ENCODE measurements around the gene TTBK2.

Gene TTBK2

DNA sequence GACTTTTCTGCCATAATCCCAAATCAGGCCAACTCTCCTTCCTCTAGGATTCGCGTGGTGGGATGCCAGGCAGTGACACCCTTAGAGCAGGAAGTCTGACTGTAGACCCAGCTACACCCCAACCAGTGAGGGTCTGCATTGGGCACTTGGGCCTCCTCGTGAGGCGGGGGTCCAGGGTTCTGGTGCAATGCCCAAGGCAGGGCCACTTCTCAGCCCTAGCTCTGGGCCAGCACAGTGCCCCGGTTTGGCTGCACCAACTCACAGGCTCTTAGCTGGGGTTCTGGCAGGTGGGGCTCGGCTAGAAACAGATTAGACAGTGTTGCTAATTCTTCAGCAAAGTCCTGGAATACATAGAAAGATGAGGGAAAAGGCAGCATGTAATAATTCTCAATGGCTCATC lies 196.3 kb downstream of the TTBK2 start:
- no peak for DNase-seq

DNA sequence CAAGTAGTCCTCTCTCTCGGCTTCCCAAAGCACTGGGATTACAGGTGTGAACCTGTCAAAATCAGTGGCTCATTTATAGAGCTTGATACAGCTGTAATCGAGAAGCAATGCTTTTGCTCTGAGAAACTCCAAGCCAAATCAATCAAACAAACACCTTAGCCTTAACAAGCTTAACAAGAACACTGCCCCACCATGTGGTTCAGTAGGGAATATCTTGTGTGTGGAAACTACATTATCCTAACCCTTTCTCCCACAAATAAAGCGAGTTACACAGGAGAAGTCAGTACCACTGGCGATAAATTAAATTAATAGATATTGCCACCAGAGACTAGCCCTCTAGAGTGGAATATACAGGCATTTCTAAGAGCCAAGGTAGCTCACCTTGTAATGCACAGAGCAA lies 197.5 kb downstream of the TTBK2 start:
- DNase-seq, result no peak

DNA sequence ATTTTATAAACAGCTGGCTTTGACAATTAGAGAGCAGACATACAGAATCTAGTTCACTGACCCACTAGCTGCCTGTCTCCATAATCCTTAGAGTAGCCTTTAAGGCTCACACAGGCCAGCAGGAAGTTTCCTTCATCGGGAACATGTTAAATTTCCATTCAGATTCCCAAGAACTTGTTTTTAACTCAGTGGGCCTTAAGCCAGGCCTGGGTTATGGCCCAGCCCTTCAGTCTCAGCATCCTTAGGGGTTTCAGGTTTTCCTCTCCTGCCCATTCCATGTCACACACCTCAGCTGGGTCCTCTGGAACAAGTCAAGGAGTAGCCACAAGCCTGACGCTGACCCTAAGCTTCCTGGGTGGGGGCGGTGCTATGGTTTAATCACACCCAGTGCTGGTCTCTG lies 198.7 kb downstream of the TTBK2 start:
- no peak for DNase-seq

DNA sequence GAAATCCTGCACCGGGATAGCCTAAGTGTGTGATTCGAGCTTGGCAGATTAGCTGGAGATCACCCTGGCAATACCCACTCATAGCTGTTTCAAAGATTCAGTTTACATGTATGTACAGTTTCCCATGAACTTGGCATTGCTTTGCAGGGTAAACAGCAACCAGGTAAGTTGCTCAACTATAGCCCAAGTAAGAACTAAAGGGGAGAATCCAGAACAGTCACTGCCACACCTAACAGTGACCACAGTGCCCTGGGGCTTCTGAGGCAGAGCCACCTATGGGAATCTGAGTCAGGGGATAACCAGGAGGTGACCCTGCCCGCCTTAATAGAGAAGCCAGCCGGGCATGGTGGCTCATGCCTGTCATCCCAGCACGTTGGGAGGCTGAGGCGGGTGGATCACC lies 199.6 kb downstream of the TTBK2 start:
- no peak for DNase-seq

DNA sequence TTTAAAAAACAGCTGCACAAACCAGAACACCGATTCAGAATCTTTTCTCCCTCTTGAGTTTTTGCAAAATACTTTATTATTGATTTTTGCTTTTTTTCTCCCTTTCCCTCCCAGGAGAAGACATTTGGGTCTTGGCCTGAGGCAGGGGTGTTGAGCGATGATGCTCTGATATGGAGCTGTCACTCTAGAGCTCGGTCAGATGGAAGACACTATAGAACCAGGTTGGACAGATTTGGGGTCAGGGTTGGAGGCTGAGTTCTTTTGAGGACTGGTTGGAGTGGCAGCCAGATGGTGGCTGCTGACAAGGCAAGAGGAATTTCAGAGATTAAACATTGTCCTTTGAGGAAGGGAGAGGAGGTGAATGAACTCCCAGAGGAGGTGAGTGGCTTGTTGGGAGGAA lies 200.5 kb downstream of the TTBK2 start:
- DNase-seq, result no peak

DNA sequence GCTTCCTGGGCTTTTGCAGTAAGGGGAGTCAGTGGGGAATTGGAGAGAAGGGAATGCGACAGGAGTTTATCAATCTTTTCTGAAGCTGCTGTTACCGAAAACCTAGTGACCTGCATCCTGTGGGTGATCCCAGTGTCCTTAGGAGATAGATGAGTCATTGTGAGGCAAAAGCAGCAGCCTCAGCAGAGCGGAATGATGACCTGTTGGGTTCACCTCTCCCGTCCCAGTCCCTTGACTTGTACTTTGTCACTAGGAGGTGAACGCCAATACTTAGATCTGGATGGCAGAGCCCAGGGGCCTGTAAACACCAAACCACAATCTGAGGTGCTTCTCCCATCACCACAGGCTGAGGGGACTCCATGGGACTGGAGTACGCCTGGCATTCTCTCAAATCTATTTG lies 201.5 kb downstream of the TTBK2 start:
- no peak for DNase-seq

DNA sequence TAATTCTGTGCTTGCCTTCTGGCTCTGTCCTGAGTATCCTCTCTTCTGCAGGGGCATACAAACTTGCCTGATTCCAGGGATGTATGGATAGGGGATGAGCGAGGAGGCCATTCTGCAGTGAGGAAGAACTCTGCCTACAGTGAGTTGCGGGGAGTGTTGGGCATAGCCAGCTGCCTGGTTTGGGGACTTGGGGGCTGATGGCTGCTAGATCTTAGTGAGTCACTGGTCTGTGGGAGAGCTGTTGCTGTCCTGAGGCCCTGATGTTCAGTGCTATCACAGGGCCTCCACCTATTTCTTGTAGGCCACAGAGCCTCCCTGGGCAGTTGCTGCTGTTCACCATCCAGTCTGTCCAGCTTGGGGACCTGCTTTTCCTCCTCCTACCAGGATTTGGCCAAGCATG lies 204.0 kb downstream of the TTBK2 start:
- DNase-seq, result no peak

DNA sequence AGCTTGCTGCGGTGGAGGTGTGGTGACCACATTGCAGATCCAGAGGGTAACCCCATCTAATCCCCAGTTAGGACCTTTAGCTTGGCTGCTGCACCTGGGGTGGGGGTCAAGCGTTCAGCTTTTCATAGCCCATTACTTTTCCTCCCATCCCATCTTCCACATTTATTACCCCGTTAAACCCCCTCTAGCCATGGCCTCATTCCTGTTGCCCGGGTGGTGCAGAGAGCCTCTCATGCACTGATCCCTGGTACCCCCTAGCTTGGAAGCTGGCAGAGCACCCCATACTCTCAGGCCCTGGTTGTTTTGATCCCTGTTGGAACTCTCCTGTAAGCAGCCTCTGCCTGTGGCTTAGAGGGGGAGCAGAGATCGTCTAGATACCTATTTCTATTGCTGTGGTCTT lies 204.5 kb downstream of the TTBK2 start:
- no peak for DNase-seq

DNA sequence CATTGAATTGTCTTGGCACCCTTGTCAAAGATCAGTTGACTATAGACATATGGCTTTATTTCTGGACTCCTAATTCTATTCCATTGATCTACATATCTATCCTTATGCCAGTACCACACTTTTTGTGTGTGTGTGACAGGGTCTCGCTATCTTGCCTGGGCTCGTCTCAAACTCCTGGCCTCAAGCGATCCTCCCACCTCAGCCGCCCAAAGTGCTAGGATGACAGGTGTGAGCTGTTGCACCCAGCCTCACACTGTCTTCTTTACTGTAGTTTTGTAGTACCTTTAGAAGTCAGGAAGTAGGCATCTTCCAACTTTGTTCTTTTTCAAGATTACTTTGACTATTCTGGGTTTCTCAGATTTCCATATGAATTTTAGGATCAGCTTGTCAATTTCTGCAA lies 208.0 kb downstream of the TTBK2 start:
- no peak for DNase-seq

DNA sequence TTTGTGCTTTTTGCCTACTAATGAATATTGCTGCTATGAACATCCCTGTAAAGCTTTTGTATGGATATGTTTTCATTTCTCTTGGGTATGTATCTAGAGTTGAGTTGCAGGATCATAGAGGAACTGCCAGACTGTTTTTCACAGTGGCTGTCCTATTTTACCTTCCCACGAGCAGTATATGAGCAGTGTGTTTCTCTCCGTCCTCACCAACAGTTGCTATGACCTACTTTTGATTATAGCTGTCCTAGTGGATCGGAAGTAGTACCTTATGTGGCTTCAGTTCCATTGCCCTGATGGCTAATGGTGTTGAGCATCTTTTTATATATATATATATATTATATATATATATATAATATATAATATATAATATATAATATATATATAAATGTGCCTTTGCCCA lies 208.8 kb downstream of the TTBK2 start:
- DNase-seq, result no peak

DNA sequence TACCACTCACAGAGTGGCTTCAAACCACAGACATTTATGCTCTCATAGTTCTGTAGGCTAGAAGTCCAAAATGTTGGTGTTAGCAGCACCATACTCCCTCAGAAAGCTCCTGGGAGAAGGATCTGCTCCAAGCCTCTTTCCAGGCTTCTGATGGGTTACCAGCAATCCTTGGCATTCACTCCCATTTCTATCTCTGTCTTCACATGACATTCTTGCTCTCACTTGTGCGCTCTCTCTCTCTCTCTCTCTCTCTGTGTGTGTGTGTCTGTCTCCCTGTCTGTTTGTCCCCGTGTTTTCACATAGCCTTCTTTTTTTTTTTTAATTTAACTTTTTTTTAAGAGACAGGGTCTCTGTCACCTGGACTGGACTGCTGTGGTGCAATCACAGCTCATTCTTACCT lies 209.9 kb downstream of the TTBK2 start:
- DNase-seq, result no peak

DNA sequence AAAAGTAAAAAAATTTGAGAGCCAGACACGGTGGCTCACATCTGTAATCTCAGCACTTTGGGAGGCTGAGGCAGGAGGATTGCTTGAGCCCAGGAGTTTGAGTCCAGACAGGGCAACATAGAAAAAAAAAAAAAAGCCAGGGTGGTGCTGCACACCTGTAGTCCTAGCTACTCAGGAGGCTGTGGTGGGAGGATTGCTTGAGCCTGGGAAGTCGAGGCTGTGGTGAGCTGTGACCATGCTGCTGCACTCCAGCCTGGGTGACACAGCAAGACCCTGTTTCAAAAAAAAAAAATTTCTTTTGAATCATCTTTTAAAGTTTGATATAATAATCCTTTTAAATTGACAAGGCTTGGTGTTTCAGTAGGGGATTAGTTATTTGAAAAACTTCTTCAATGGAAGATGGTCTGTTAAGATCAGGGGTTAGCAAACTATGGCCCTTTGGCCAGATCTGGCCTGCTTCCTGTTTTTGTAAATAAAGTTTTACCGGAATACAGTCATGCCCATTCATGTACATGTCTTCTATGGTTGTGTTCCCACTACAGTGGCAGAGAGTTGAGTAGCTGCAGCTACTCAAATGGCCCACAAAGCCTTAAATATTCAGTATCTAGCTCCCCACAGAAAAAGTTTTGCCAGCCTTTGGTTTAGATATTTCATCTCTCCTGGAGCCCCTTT lies 212.6 kb downstream of the TTBK2 start:
- no peak for DNase-seq

DNA sequence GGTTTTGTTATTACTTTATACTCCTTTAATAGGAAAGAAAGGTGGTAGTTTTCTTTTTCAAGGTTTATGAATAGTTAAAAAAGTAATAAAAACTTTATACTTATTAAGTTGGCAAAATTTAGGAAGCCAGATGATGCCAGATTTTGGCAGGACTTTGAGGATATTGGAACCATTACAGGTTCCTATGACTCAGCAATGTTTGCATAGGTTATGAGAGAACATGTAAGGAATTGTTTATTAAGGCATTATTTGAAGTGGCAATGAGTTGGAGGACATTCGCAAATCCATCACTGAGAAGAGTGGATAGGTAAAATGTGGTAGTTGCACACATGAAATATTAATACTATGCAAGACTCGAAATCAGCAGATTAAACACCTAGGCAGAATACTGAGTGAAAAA lies 213.5 kb downstream of the TTBK2 start:
- no peak for DNase-seq

DNA sequence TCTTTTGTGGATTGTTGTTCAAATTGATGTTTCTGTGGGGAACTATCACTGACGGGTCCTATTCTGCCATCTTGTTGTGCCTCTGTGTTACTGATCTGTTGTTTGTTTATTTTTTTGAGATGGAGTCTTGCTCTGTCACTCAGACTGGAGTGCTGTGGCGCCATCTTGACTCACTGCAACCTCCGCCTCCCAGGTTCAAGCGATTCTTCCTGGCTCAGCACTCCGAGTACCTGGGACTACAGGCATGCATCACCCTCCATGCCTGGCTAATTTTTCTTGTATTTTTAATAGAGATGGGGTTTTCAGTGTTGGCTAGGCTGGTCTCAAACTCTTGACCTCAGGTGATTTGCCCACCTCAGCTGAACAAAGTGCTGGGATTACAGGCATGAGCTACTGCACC lies 215.2 kb downstream of the TTBK2 start:
- DNase-seq, result no peak

DNA sequence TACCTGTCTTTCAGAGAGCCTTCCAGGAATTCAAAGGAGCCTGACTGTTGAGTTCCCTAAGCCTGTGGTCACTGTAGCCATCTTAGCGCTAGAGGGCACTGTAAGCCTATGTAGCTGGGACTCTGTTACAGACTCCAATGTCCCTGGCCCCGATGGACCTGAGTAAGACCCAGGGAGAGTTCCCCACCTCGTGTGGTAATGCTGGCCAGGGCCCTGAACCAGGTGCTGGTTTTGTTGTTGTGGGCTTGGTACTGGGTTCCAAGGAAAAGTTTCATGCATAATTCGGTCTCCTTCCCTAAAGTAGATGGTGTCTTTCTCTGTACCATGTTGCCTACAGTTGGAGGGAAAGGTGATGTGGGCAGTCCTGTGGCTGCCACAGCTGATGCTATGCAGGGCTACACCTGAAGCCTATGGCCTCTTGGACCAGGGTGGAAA lies 216.1 kb downstream of the TTBK2 start:
- peak; percentile 45 for DNase-seq

DNA sequence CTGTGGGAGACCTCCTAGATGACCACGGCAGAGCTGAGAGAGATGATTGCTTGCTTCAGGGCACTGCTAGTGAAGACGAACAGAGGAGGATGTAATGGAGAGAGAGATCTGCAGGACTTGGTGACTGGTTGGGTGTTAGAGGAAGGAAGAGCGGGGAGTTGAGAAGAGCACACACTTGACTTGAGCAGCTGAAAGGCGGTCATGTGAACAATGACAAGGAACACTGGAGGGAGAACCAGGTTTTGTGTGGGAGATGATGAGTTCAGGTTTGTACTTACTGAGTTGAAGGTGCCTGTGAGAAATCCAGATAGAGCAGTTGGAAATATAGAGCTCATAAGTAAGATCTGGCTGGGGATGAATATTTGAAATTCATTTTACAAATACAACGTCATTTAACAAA lies 224.0 kb downstream of the TTBK2 start:
- no peak for DNase-seq

DNA sequence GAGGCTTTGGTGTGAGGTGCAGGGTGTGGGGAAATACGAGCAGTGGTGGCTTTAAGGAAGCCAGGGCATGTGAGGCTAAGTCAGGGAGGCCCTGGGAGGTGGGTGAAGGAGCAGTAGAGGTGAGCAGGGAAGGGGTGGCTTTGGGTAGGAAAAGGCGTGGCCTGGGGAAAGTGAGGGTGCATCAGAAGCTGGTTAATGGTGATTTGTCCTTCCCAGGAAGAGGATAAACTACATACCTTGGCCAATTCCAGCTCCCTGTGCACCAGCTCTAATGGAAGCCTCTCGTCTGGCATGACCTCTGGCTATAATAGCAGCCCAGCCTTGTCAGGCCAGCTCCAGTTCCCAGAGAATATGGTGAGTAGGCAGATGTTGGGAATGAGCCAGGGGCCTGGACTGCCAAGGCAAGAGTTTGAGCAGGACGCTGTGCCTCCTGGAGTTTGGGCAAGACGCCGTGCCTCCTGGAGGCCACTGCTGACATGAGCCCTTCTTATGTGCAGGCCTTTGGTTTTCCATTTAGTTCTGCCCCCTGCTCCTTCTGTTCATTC lies 225.0 kb downstream of the TTBK2 start:
- DNase-seq, result no peak

DNA sequence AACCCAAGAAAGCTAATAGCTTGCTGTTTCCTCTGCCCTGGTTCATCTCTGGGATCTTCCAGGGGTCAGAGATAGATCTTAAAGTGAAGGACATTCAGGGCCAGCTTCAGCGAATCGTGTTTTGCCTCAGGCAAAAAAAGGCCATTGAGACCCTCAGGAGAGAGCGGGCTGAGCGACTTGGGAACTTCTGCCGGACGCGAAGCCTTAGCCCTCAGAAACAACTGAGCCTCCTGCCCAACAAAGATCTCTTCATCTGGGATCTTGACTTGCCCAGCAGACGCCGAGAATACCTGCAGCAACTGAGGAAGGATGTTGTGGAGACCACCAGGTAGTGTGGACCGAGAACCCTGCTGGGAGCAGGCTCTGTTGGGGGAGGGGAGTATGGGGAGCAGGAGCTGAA lies 226.2 kb downstream of the TTBK2 start:
- no peak for DNase-seq

DNA sequence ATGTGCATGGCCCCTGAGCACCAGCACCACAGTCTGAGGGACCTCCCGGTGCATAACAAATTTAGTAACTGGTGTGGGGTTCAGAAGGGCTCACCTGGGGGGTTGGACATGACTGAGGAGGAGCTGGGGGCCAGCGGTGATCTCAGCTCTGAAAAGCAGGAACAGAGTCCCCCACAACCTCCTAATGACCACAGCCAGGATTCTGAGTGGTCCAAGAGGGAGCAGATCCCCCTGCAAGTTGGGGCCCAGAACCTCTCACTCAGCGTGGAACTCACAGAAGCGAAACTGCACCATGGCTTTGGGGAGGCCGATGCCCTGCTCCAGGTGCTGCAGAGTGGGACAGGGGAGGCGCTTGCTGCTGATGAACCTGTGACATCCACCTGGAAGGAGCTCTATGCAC lies 226.6 kb downstream of the TTBK2 start:
- DNase-seq, result no peak

DNA sequence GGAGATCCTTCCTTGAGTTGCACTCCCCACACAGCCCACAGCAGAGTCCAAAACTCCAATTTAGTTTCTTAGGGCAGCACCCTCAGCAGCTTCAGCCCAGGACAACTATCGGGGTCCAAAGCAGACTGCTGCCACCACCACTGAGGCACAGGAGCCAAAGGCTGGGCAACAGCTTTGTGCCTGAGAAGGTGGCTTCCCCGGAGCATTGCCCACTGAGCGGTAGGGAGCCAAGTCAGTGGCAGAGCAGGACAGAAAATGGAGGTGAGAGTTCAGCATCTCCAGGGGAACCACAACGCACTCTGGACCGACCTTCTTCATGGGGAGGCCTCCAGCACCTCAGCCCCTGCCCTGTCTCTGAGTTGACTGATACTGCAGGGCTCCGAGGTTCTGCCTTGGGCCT lies 227.1 kb downstream of the TTBK2 start:
- no peak for DNase-seq

DNA sequence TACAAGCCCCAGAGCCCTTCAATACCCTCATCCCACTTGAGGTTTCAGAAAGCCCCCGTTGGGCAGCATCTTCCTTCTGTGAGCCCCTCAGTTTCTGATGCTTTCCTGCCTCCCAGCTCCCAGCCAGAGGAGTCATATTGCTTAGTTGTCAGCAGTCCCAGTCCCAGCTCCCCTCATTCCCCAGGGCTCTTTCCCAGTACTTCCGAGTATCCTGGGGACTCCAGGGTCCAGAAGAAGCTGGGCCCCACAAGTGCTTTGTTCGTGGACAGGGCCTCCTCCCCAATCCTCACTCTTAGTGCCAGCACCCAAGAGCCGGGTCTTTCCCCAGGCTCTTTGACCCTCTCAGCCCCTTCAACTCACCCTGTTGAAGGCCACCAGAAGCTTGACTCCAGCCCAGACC lies 227.6 kb downstream of the TTBK2 start:
- DNase-seq, result no peak

DNA sequence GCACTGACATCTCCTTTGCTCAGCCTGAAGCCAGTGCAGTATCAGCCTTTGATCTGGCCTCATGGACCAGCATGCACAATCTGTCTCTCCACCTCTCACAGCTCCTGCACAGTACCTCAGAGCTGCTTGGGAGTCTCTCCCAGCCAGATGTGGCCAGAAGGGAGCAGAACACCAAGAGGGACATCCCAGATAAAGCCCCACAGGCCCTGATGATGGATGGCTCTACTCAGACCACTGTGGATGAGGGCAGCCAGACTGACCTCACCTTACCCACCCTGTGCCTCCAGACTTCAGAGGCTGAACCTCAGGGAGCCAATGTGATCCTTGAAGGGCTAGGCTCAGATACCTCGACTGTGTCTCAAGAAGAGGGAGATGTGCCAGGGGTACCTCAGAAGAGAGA lies 228.0 kb downstream of the TTBK2 start:
- no peak for DNase-seq

DNA sequence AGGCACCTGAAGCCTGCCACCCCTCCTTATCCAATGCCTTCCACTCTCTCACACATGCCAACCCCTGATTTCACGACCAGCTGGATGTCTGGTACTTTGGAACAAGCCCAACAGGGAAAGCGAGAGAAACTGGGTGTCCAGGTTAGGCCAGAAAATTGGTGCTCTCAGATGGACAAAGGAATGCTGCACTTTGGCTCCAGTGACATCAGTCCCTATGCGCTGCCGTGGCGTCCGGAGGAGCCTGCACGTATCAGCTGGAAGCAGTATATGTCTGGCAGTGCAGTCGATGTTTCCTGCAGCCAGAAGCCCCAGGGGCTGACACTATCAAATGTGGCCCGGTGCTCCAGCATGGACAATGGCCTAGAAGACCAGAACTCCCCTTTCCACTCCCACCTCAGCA lies 228.8 kb downstream of the TTBK2 start:
- no peak for DNase-seq

DNA sequence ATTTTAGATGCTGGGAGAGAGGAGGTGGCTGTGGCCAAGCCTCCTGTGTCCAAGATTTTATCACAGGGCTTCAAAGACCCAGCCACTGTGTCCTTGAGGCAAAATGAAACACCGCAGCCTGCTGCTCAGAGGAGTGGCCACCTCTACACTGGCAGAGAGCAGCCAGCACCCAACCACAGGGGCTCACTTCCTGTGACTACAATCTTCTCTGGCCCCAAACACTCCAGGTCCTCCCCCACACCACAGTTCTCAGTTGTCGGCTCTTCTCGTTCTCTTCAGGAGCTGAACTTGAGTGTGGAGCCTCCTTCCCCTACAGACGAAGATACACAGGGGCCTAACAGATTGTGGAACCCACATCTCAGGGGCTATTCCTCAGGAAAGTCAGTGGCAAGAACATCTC lies 229.3 kb downstream of the TTBK2 start:
- DNase-seq, result no peak

Data from stimulated activated naive CD4-positive, alpha-beta T cell treated with Interleukin-2 at 50 U/mL for 16 hours (primary cell).